B cell (primary cell): Measurements from ENCODE around the gene TNN.

Experiments
- EZH2 ChIP-seq: IDR thresholded peaks from 2 replicates; pipeline ENCODE4 v1.6.1; 2012; ENCODE audit warnings: borderline replicate concordance, low read depth, mild to moderate bottlenecking, moderate library complexity, low read length; ENCODE audit not compliant: insufficient read depth, poor library complexity, severe bottlenecking
- TF ChIP-seq, protein P1 (sequence below): fragments of 200-600 bp; IDR thresholded peaks from one replicate; pipeline ENCODE4 v1.8.0; 2022; ENCODE audit warnings: antibody characterized with exemption, mild to moderate bottlenecking

DNA sequence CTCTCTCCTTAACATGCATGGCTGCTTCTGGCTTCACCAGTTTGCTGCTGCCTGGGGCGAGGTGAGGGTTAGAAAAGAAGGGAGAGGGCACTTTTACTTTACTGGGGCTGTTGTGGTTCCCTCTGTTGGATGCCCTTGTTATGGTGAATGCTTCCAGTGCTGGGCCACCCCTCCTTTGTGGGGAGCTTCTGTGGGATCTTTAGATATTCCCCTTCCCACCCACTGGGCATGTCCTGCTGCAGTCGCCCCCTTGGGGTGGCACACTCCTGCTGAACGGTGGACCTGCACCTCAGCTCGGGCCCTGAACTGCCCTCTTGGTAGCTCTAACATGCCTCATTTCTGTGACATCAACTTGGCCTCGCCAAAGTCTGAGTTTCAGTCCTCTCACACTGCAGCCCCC, 6.0 kb downstream of the TNN start:
- TF ChIP-seq, protein P1, sequence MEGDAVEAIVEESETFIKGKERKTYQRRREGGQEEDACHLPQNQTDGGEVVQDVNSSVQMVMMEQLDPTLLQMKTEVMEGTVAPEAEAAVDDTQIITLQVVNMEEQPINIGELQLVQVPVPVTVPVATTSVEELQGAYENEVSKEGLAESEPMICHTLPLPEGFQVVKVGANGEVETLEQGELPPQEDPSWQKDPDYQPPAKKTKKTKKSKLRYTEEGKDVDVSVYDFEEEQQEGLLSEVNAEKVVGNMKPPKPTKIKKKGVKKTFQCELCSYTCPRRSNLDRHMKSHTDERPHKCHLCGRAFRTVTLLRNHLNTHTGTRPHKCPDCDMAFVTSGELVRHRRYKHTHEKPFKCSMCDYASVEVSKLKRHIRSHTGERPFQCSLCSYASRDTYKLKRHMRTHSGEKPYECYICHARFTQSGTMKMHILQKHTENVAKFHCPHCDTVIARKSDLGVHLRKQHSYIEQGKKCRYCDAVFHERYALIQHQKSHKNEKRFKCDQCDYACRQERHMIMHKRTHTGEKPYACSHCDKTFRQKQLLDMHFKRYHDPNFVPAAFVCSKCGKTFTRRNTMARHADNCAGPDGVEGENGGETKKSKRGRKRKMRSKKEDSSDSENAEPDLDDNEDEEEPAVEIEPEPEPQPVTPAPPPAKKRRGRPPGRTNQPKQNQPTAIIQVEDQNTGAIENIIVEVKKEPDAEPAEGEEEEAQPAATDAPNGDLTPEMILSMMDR = no peak
- no peak for TF ChIP-seq EZH2
